ENCODE results near the gene PDPK1. TPM values are rescaled to one million over a fixed set of nuclear protein-coding genes. Genes with fewer than 3 reads are reported as not detected.

Gene PDPK1
- total and polyA plus RNA-seq, 2 experiments from 2014 or later = 19.3 to 25.8 TPM

DNA sequence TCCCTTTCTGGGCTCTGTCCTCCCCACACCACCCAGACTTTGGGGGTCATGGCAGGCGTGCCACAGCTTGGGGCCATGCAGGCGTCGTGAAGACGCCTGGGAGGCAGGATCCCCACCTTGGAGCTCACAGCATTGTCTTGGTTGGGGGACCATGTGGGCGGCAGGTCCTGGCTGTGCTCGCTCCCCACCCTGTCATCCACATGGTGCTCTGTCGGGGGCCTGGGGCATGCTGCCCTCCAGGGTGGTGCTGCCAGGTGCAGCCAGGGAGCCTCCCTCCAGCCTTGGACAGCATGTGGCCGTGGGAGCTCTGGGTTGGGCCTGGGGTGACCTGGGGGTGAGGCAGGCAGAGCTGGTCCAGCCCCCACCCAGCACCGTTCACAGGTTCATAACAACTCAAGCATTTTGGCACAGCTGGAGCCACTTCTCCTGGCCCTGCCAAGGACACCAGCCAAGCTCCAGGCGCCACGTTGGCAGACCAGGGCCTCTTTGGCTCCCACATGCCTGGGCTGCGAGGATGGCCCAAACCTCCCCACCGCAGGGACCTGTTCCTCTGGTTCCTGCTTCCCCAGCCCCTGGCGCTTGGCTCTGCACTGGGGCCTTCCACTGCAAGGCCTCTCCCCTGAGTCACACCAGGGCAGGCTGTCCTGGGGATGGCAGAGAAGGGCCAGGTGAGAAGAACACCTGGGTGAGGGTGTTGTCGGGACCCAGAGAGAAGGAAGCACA, 39.1 kb upstream of the PDPK1 start:
- H3K27ac Mint-ChIP-seq = no peak overlapping the region

DNA sequence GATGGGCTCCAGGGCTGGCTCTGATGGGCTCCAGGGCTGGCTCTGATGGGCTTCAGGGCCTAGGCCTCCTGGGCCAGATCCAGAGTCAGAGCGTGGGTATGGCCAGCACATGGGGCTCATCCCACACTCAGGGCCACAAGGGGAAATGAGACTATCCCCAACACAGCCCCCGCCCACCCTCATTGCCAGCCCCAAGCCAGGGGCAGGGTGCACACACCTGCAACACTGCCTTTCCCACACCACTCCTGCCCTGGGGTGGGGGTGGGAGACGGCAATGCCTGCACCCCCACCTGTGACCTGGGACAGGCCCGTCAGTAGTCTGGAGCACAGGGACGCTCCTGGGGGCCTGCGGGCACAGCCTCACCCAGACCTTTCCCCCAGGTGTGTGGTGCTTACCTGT, 38.4 kb upstream of the PDPK1 start:
- H3K4me1 Mint-ChIP-seq = peaks cover 5% of the 10 kb centered on the region
- no peaks in the 10 kb centered on the region for H3K9me2 ChIP-seq (ENCODE audit: insufficient read depth)
- H2AFZ ChIP-seq = no peak overlapping the region
- no peak overlapping the region for H3K4me3 Mint-ChIP-seq
- H3F3A ChIP-seq (replicated peaks; ENCODE audit: low read depth) = no peaks in the 10 kb centered on the region
- no peak overlapping the region for H3K4me2 ChIP-seq
- no peaks in the 10 kb centered on the region for H3K36me3 ChIP-seq (ENCODE audit: insufficient read depth)
- H3K27me3 ChIP-seq (ENCODE audit: insufficient read depth) = no peaks in the 10 kb centered on the region
- no peak overlapping the region for H3K27ac Mint-ChIP-seq
- no peaks in the 10 kb centered on the region for H3K79me2 ChIP-seq (replicated peaks; ENCODE audit: insufficient read depth)
- no peaks in the 10 kb centered on the region for H3K27me3 Mint-ChIP-seq (ENCODE audit: insufficient read depth, low read depth, poor library complexity)
- no peaks in the 10 kb centered on the region for H3K9me3 Mint-ChIP-seq
- H3K4me3 ChIP-seq = no peak overlapping the region
- DNase-seq (ENCODE audit: low spot score) (no peak), ATAC-seq (no peak)
- H4K20me1 ChIP-seq (replicated peaks; ENCODE audit: insufficient read depth) = no peaks in the 10 kb centered on the region; the same call in 1 of the 2 replicates
- H3K27ac ChIP-seq (ENCODE audit: low read depth) = no peak overlapping the region
- peaks cover 8% of the 10 kb centered on the region; the same call in 2 of the 3 replicates for H3K36me3 Mint-ChIP-seq (ENCODE audit: low read depth)
- peaks cover 7% of the 10 kb centered on the region; the same call in 1 of the 2 replicates for H3K4me1 ChIP-seq (ENCODE audit: insufficient read depth)
- TF ChIP-seq EZH2phosphoT487 (IDR thresholded peaks at IDR 0.05; ENCODE audit: unreplicated experiment) = no peak
- TF ChIP-seq NANOG (IDR thresholded peaks at IDR 0.05; ENCODE audit: borderline replicate concordance) = no peak
- TF ChIP-seq, protein P1, sequence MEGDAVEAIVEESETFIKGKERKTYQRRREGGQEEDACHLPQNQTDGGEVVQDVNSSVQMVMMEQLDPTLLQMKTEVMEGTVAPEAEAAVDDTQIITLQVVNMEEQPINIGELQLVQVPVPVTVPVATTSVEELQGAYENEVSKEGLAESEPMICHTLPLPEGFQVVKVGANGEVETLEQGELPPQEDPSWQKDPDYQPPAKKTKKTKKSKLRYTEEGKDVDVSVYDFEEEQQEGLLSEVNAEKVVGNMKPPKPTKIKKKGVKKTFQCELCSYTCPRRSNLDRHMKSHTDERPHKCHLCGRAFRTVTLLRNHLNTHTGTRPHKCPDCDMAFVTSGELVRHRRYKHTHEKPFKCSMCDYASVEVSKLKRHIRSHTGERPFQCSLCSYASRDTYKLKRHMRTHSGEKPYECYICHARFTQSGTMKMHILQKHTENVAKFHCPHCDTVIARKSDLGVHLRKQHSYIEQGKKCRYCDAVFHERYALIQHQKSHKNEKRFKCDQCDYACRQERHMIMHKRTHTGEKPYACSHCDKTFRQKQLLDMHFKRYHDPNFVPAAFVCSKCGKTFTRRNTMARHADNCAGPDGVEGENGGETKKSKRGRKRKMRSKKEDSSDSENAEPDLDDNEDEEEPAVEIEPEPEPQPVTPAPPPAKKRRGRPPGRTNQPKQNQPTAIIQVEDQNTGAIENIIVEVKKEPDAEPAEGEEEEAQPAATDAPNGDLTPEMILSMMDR (conservative IDR thresholded peaks at IDR 0.05; ENCODE audit: low read depth in 2 of 2) = no peak
- TF ChIP-seq, protein P2, sequence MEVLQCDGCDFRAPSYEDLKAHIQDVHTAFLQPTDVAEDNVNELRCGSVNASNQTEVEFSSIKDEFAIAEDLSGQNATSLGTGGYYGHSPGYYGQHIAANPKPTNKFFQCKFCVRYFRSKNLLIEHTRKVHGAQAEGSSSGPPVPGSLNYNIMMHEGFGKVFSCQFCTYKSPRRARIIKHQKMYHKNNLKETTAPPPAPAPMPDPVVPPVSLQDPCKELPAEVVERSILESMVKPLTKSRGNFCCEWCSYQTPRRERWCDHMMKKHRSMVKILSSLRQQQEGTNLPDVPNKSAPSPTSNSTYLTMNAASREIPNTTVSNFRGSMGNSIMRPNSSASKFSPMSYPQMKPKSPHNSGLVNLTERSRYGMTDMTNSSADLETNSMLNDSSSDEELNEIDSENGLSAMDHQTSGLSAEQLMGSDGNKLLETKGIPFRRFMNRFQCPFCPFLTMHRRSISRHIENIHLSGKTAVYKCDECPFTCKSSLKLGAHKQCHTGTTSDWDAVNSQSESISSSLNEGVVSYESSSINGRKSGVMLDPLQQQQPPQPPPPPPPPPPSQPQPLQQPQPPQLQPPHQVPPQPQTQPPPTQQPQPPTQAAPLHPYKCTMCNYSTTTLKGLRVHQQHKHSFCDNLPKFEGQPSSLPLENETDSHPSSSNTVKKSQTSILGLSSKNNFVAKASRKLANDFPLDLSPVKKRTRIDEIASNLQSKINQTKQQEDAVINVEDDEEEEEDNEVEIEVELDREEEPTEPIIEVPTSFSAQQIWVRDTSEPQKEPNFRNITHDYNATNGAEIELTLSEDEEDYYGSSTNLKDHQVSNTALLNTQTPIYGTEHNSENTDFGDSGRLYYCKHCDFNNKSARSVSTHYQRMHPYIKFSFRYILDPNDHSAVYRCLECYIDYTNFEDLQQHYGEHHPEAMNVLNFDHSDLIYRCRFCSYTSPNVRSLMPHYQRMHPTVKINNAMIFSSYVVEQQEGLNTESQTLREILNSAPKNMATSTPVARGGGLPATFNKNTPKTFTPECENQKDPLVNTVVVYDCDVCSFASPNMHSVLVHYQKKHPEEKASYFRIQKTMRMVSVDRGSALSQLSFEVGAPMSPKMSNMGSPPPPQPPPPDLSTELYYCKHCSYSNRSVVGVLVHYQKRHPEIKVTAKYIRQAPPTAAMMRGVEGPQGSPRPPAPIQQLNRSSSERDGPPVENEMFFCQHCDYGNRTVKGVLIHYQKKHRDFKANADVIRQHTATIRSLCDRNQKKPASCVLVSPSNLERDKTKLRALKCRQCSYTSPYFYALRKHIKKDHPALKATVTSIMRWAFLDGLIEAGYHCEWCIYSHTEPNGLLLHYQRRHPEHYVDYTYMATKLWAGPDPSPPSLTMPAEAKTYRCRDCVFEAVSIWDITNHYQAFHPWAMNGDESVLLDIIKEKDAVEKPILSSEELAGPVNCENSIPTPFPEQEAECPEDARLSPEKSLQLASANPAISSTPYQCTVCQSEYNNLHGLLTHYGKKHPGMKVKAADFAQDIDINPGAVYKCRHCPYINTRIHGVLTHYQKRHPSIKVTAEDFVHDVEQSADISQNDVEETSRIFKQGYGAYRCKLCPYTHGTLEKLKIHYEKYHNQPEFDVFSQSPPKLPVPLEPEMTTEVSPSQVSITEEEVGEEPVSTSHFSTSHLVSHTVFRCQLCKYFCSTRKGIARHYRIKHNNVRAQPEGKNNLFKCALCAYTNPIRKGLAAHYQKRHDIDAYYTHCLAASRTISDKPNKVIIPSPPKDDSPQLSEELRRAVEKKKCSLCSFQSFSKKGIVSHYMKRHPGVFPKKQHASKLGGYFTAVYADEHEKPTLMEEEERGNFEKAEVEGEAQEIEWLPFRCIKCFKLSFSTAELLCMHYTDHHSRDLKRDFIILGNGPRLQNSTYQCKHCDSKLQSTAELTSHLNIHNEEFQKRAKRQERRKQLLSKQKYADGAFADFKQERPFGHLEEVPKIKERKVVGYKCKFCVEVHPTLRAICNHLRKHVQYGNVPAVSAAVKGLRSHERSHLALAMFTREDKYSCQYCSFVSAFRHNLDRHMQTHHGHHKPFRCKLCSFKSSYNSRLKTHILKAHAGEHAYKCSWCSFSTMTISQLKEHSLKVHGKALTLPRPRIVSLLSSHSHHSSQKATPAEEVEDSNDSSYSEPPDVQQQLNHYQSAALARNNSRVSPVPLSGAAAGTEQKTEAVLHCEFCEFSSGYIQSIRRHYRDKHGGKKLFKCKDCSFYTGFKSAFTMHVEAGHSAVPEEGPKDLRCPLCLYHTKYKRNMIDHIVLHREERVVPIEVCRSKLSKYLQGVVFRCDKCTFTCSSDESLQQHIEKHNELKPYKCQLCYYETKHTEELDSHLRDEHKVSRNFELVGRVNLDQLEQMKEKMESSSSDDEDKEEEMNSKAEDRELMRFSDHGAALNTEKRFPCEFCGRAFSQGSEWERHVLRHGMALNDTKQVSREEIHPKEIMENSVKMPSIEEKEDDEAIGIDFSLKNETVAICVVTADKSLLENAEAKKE (CRISPR knock-in tag; IDR thresholded peaks at IDR 0.05) = no peak
- TF ChIP-seq EZH2 (IDR thresholded peaks at IDR 0.05; ENCODE audit: low read depth, unreplicated experiment) = no peak

More for the DNA sequence above, 39.1 kb upstream of the PDPK1 start:
- Histone ChIP-seq H3K27me3 (ENCODE audit: insufficient read depth) (no peaks in the 10 kb centered on the region), H3K36me3 (ENCODE audit: insufficient read depth) (no peaks in the 10 kb centered on the region), H3K79me2 (replicated peaks; ENCODE audit: insufficient read depth) (no peaks in the 10 kb centered on the region), H3K4me1 (ENCODE audit: insufficient read depth) (peaks cover 7% of the 10 kb centered on the region; the same call in 1 of the 2 replicates), H3K27ac (ENCODE audit: low read depth) (no peak overlapping the region), H3F3A (replicated peaks; ENCODE audit: low read depth) (no peaks in the 10 kb centered on the region), H2AFZ (no peak overlapping the region), H3K4me2 (no peak overlapping the region), H3K4me3 (no peak overlapping the region), H4K20me1 (replicated peaks; ENCODE audit: insufficient read depth) (no peaks in the 10 kb centered on the region; the same call in 1 of the 2 replicates), H3K9me2 (ENCODE audit: insufficient read depth) (no peaks in the 10 kb centered on the region)
- no peak for DNase-seq (ENCODE audit: low spot score)
- Mint-ChIP-seq H3K4me3 (no peak overlapping the region), H3K4me1 (peaks cover 5% of the 10 kb centered on the region), H3K9me3 (no peaks in the 10 kb centered on the region), H3K27me3 (ENCODE audit: insufficient read depth, low read depth, poor library complexity) (no peaks in the 10 kb centered on the region), H3K36me3 (ENCODE audit: low read depth) (peaks cover 8% of the 10 kb centered on the region; the same call in 2 of the 3 replicates)
- ATAC-seq = no peak
- TF ChIP-seq ZNF114 (CRISPR knock-in tag; IDR thresholded peaks at IDR 0.05) = no peak
- no peak for TF ChIP-seq JUNB (IDR thresholded peaks at IDR 0.05; ENCODE audit: unreplicated experiment)
- no peak for TF ChIP-seq NANOG (IDR thresholded peaks at IDR 0.05; ENCODE audit: borderline replicate concordance)
- TF ChIP-seq EZH2phosphoT487 (IDR thresholded peaks at IDR 0.05; ENCODE audit: unreplicated experiment) = no peak
- no peak for TF ChIP-seq CREB1 (CRISPR knock-in tag; IDR thresholded peaks at IDR 0.05; ENCODE audit: low read depth)
- no peak for TF ChIP-seq EZH2 (IDR thresholded peaks at IDR 0.05; ENCODE audit: low read depth, unreplicated experiment)
- no peak for TF ChIP-seq ZNF331 (CRISPR knock-in tag; IDR thresholded peaks at IDR 0.05; ENCODE audit: low read depth)
- TF ChIP-seq, protein P1 (conservative IDR thresholded peaks at IDR 0.05; ENCODE audit: low read depth in 2 of 2) = no peak
- no peak for TF ChIP-seq STAT1 (IDR thresholded peaks at IDR 0.05; ENCODE audit: unreplicated experiment)

Data from GM23338 (cell line).